GM12878 (cell line): ENCODE results near the gene PLS3. TPM values are rescaled to one million over a fixed set of nuclear protein-coding genes. Genes with fewer than 3 reads are reported as not detected.

ENCODE experiments used
- ASH2L ChIP-seq: fragments of 300-600, 200-600 bp; sonication (generic); IDR thresholded peaks from 2 replicates; pipeline ENCODE4 v1.6.1; 2017; ENCODE audit warnings: low read depth, mild to moderate bottlenecking, borderline replicate concordance
- CBX5 ChIP-seq: sonication (generic); IDR thresholded peaks from 2 replicates; pipeline ENCODE4 v1.6.1; 2016; ENCODE audit warnings: low read depth, moderate library complexity, mild to moderate bottlenecking, inconsistent platforms
- CHD4 ChIP-seq: fragments of 200-600 bp; sonication (generic); IDR thresholded peaks from 2 replicates; pipeline ENCODE4 v1.6.1; 2016; ENCODE audit warnings: mild to moderate bottlenecking
- FOXK2 ChIP-seq: fragments of 450-650 bp; IDR thresholded peaks from 2 replicates; pipeline ENCODE4 v1.6.1; 2017; ENCODE audit warnings: mild to moderate bottlenecking, moderate library complexity
- MEF2B ChIP-seq: fragments of 450-650 bp; IDR thresholded peaks from 2 replicates; pipeline ENCODE4 v1.6.1; 2018; ENCODE audit warnings: mild to moderate bottlenecking, moderate library complexity; ENCODE audit not compliant: partially characterized antibody, poor library complexity, severe bottlenecking
- POLR2AphosphoS2 ChIP-seq: IDR thresholded peaks from 2 replicates; pipeline ENCODE4 v1.6.1; 2011; ENCODE audit warnings: low read depth, mild to moderate bottlenecking, low read length, improper control_type of control experiment, moderate library complexity
- TARDBP ChIP-seq: IDR thresholded peaks from 2 replicates; pipeline ENCODE4 v1.6.1; 2016; ENCODE audit warnings: borderline replicate concordance
- ZNF592 ChIP-seq: fragments of 450-650 bp; IDR thresholded peaks from 2 replicates; pipeline ENCODE4 v1.6.1; 2017; ENCODE audit warnings: mild to moderate bottlenecking, moderate library complexity
- polyA plus RNA-seq, 11 experiments: library from polyadenylated mRNA; depleted of rRNA in 4 of 11; unstranded in 6 of 11; stranded (reverse) in 5 of 11; fragments of >200 nt; fragmentation: Nextera tagmentation in 4 of 11; fragmentation: Illumina TruSeq in 1 of 11; extraction: Ambion mirVana in 4 of 11; extraction: Trizol in 1 of 11; gene quantifications; 1 replicate in 1 of 11; 2 replicates in 10 of 11; pipeline versions ENCODE4 v1.2.1 to v1.2.3, GENCODE V29; 2011 to 2016; ENCODE audit warnings: inconsistent platforms in 2 of 11, missing spikeins in 2 of 11, low read depth in 1 of 11
- total RNA-seq, 4 experiments: library from RNA; depleted of rRNA in 3 of 4; stranded (reverse); fragments of >200 nt in 3 of 4; fragmentation: Illumina TruSeq in 1 of 4; extraction: Trizol in 1 of 4; gene quantifications; 2 replicates each; pipeline versions ENCODE4 v1.2.1 to v1.2.3, GENCODE V29; 2013 to 2021
- TF ChIP-seq, protein P1 (sequence below): IDR thresholded peaks from 2 replicates; pipeline ENCODE4 v1.6.1; 2011; ENCODE audit warnings: borderline replicate concordance, low read depth, mild to moderate bottlenecking, moderate library complexity, low read length; ENCODE audit not compliant: insufficient read depth, poor library complexity, severe bottlenecking

PLS3 gene
- total and polyA plus RNA-seq, 10 of the 15 experiments (the other 5 are each of a cell fraction or from before 2014, with no cell fraction given) = 47.6 to 236 (median 174) TPM

DNA sequence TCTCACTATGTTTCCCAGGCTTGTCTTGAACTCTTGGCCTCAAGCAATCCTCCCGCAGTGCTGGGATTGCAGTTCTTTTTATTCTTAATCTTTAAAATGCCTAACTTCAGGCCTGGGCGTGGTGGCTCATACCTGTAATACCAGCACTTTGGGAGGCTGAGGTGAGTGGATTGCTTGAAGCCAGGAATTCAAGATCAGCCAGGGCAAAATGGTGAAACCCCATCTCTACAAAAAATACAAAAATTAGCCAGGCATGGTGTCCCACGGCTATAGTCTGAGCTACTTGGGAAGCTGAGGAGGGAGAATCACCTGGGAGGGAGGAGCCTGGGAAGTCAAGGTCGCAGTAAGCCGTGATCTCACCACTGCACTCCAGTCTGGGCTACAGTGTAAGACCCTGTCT is 45.9 kb downstream of the PLS3 start (continued):
- TF ChIP-seq ZNF592 (no peak), ASH2L (no peak), FOXK2 (no peak), MEF2B (no peak), TARDBP (no peak), CHD4 (no peak), POLR2AphosphoS2 (no peak), CBX5 (no peak)
- TF ChIP-seq, protein P1, sequence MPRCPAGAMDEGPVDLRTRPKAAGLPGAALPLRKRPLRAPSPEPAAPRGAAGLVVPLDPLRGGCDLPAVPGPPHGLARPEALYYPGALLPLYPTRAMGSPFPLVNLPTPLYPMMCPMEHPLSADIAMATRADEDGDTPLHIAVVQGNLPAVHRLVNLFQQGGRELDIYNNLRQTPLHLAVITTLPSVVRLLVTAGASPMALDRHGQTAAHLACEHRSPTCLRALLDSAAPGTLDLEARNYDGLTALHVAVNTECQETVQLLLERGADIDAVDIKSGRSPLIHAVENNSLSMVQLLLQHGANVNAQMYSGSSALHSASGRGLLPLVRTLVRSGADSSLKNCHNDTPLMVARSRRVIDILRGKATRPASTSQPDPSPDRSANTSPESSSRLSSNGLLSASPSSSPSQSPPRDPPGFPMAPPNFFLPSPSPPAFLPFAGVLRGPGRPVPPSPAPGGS = no peak
- TF ChIP-seq, all 136 proteins: peak for 0
